ENCODE results near the gene PTPRD.

PTPRD gene

GRCh38 chr9:8390571-8390970 is 2222.2 kb downstream of the PTPRD start:
- DNase-seq: no peak

GRCh38 chr9:8389531-8389930 is 2223.3 kb downstream of the PTPRD start:
- DNase-seq: no peak

- DNase-seq: no peak
Observed at GRCh38 chr9:8388132-8388531, 2224.7 kb downstream of the PTPRD start.

- no peak for DNase-seq
Observed at GRCh38 chr9:8384091-8384490, 2228.7 kb downstream of the PTPRD start.

GRCh38 chr9:8382777-8383527 is 2229.8 kb downstream of the PTPRD start:
- no peak for DNase-seq

- no peak for DNase-seq
Observed at GRCh38 chr9:8382266-8382665, 2230.5 kb downstream of the PTPRD start.

GRCh38 chr9:8381601-8382000 is 2231.2 kb downstream of the PTPRD start:
- DNase-seq: no peak

- no peak for DNase-seq
Observed at GRCh38 chr9:8374471-8374870, 2238.3 kb downstream of the PTPRD start.

- DNase-seq: no peak
Observed at GRCh38 chr9:8371686-8372085, 2241.1 kb downstream of the PTPRD start.

- no peak for DNase-seq
Observed at GRCh38 chr9:8366161-8366926, 2246.5 kb downstream of the PTPRD start.

- DNase-seq: no peak
Observed at GRCh38 chr9:8365466-8366160, 2247.2 kb downstream of the PTPRD start.

- no peak for DNase-seq
Observed at GRCh38 chr9:8365029-8365428, 2247.8 kb downstream of the PTPRD start.

- DNase-seq: no peak
Observed at GRCh38 chr9:8364026-8364752, 2248.6 kb downstream of the PTPRD start.

GRCh38 chr9:8362250-8362649 is 2250.6 kb downstream of the PTPRD start:
- DNase-seq: no peak

GRCh38 chr9:8361364-8361763 is 2251.4 kb downstream of the PTPRD start:
- no peak for DNase-seq

GRCh38 chr9:8356406-8356805 is 2256.4 kb downstream of the PTPRD start:
- DNase-seq: no peak

- no peak for DNase-seq
Observed at GRCh38 chr9:8351436-8351835, 2261.4 kb downstream of the PTPRD start.

GRCh38 chr9:8349901-8350300 is 2262.9 kb downstream of the PTPRD start:
- DNase-seq: no peak

- no peak for DNase-seq
Observed at GRCh38 chr9:8349376-8349775, 2263.4 kb downstream of the PTPRD start.

GRCh38 chr9:8348756-8349155 is 2264.0 kb downstream of the PTPRD start:
- no peak for DNase-seq

- DNase-seq: no peak
Observed at GRCh38 chr9:8346296-8346695, 2266.5 kb downstream of the PTPRD start.

GRCh38 chr9:8338767-8339510 is 2273.9 kb downstream of the PTPRD start:
- DNase-seq: no peak
